IPS-18a (cell line): Measurements from ENCODE around the gene ALPK1.

Experiments used
- H3K27ac ChIP-seq: one replicate; pipeline ENCODE4 v1.5.1; 2013; ENCODE audit warnings: low read length
- H3K27me3 ChIP-seq: one replicate; pipeline ENCODE4 v1.6.1; 2013; ENCODE audit warnings: mild to moderate bottlenecking, low read length; ENCODE audit not compliant: control insufficient read depth, insufficient read depth
- H3K36me3 ChIP-seq: one replicate; pipeline ENCODE4 v1.6.1; 2013; ENCODE audit warnings: low read depth, low read length; ENCODE audit not compliant: control insufficient read depth
- H3K4me1 ChIP-seq: one replicate; pipeline ENCODE4 v1.6.1; 2013; ENCODE audit warnings: low read depth, low read length; ENCODE audit not compliant: control insufficient read depth
- H3K4me3 ChIP-seq: one replicate; pipeline ENCODE4 v1.5.1; 2013; ENCODE audit warnings: low read length
- H3K9ac ChIP-seq: one replicate; pipeline ENCODE4 v1.6.1; 2013; ENCODE audit warnings: mild to moderate bottlenecking, low read length, moderate library complexity
- H3K9me3 ChIP-seq: one replicate; pipeline ENCODE4 v1.6.1; 2013; ENCODE audit warnings: low read depth, low read length; ENCODE audit not compliant: control insufficient read depth

ALPK1 gene

GRCh38 chr4:112341033-112341432, 43.9 kb downstream of the ALPK1 start:
- Histone ChIP-seq H3K27me3 (peaks cover 55% of the 10 kb centered on the region), H3K27ac (no peak overlapping the region)

GRCh38 chr4:112343330-112344080, 46.3 kb downstream of the ALPK1 start:
- H3K9me3 ChIP-seq: no peaks in the 10 kb centered on the region
- H3K4me3 ChIP-seq: peak overlapping the region; percentile 40

More at GRCh38 chr4:112341033-112341432, 43.9 kb downstream of the ALPK1 start:
- peaks cover 42% of the 10 kb centered on the region for H3K4me1 ChIP-seq
- H3K9me3 ChIP-seq: no peaks in the 10 kb centered on the region
- H3K4me3 ChIP-seq: no peak overlapping the region
- H3K9ac ChIP-seq: no peak overlapping the region
- H3K36me3 ChIP-seq: no peaks in the 10 kb centered on the region

DNA sequence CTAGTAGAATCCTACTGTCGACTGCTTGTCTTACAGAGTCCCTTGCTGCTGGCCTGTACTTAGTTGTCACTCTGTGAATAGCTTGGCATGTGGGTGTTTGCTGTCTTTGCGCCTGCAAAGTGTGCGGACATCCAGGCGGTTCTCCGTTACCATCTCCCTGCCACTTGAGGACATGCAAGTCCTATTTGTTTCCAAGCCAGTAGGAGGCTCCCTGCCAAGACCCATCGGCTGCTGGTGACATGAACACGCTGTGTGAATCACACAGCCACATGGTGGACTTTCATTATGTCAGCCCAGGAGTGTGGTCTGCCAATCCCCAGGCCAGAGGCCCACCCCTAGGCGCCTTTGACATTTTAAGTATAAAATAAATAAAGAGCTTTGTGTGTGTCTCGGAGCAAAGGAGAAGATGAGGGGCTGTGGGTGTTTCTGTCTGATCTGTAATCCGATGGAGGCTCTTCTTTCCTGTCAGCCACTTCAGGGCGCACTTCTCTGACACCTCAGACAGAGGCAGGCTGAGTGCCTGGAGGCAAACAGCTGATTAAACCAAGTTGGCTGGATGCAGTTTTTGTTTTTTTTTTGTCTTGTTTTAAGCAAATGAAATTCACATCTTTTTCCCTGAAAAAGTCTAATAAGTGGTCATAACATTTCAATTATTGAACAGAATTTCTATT, 51.5 kb downstream of the ALPK1 start:
- Histone ChIP-seq H3K9ac (no peak overlapping the region), H3K9me3 (no peaks in the 10 kb centered on the region), H3K36me3 (no peaks in the 10 kb centered on the region), H3K27ac (no peak overlapping the region), H3K4me1 (peaks cover 14% of the 10 kb centered on the region), H3K27me3 (peaks cover 27% of the 10 kb centered on the region), H3K4me3 (no peak overlapping the region)

More at GRCh38 chr4:112343330-112344080, 46.3 kb downstream of the ALPK1 start:
- Histone ChIP-seq H3K36me3 (no peaks in the 10 kb centered on the region), H3K27ac (no peak overlapping the region), H3K4me1 (peaks cover 46% of the 10 kb centered on the region), H3K9ac (no peak overlapping the region), H3K27me3 (peaks cover 67% of the 10 kb centered on the region)

DNA sequence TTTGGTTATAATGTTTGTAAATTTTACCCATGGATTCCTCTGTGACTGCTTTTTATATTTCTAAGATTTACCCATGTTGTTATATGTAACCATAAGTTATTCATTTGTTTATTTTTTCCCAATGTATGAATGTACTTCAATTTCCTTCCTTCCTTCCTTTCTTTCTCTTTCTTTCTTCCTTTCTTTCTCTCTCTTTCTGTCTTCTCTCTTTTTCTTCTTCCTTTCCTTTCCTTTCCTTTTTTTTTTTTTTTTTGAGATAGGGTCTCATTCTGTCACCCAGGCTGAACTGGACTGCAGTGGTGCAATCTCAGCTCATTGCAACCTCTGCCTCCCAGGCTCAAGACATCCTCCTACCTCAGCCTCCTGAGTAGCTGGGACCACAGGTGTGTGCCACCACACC, 55.6 kb downstream of the ALPK1 start:
- no peaks in the 10 kb centered on the region for H3K9me3 ChIP-seq
- H3K9ac ChIP-seq: no peak overlapping the region
- no peaks in the 10 kb centered on the region for H3K36me3 ChIP-seq
- peaks cover 4% of the 10 kb centered on the region for H3K4me1 ChIP-seq
- peaks cover 6% of the 10 kb centered on the region for H3K27me3 ChIP-seq
- no peak overlapping the region for H3K27ac ChIP-seq
- no peak overlapping the region for H3K4me3 ChIP-seq

DNA sequence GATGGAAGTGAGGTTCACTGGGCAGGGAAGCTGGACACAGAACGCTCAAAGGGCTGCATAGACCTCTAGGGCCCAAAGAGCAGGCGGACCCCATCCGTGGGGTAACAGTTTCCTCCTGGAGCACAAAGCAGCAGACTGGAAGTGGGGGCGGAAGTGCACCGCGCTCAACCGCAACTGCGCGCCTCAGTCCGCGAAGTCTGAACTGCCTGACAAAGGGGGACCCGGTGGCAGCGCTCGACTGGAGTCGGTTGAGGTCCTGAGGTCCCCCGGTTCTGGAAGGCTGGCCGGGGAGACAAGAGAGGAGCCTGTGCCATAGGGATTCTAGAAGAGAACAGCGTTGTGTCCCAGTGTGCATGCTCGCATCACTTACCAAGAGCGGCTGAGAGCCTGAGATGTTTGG, 58.5 kb downstream of the ALPK1 start:
- Histone ChIP-seq H3K9me3 (no peaks in the 10 kb centered on the region), H3K9ac (no peak overlapping the region), H3K4me1 (peaks cover 2% of the 10 kb centered on the region), H3K36me3 (no peaks in the 10 kb centered on the region), H3K27me3 (no peaks in the 10 kb centered on the region), H3K4me3 (no peak overlapping the region), H3K27ac (no peak overlapping the region)

DNA sequence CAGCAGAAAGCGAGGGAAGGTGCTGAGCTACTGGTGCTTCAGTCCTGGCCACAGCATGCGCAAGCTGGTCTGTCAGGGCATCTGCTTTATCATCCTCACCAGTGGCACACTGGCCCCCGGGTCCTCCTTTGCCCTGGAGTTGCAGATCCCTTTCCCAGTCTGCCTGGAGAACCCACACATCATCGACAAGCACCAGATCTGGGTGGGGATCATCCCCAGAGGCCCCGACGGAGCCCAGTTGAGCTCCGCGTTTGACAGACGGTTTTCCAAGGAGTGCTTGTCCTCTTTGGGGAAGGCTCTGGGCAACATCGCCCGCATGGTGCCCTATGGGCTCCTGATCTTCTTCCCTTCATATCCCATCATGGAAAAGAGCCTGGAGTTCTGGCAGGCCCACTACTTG, 60.3 kb downstream of the ALPK1 start:
- H3K4me3 ChIP-seq: no peak overlapping the region
- H3K36me3 ChIP-seq: no peaks in the 10 kb centered on the region
- no peaks in the 10 kb centered on the region for H3K27me3 ChIP-seq
- no peak overlapping the region for H3K27ac ChIP-seq
- no peaks in the 10 kb centered on the region for H3K9me3 ChIP-seq
- no peak overlapping the region for H3K9ac ChIP-seq
- peaks cover 14% of the 10 kb centered on the region for H3K4me1 ChIP-seq

DNA sequence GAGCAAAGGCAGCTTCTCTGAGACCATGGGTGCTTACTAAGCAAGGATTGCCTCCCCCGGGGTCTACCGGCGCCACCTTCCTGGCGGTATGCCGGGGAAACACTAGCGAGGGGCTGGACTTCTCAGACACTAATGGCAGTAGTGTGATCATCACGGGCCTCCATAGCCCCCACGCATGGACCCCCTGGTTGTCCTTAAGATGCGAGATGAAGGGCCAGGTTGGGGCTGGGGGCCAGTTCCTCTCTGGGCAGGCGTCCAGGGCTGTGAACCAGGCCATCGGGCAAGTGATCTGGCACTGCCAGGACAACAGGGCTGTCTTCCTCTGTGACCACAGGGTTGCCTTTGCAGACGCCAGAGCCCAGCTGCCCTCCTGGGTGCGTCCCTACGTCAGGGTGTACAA, 60.7 kb downstream of the ALPK1 start:
- Histone ChIP-seq H3K27me3 (no peaks in the 10 kb centered on the region), H3K36me3 (no peaks in the 10 kb centered on the region), H3K9me3 (no peaks in the 10 kb centered on the region), H3K4me1 (peaks cover 14% of the 10 kb centered on the region), H3K27ac (no peak overlapping the region), H3K9ac (no peak overlapping the region), H3K4me3 (no peak overlapping the region)

- Histone ChIP-seq H3K4me1 (peaks cover 14% of the 10 kb centered on the region), H3K9ac (no peak overlapping the region), H3K27ac (no peak overlapping the region), H3K27me3 (no peaks in the 10 kb centered on the region), H3K9me3 (no peaks in the 10 kb centered on the region), H3K36me3 (no peaks in the 10 kb centered on the region), H3K4me3 (no peak overlapping the region)
These were observed 61.2 kb downstream of the ALPK1 start for GRCh38 chr4:112358415-112358814.

GRCh38 chr4:112358952-112359749, 62.0 kb downstream of the ALPK1 start:
- Histone ChIP-seq H3K9me3 (no peaks in the 10 kb centered on the region), H3K4me3 (no peak overlapping the region), H3K36me3 (no peaks in the 10 kb centered on the region), H3K27me3 (no peaks in the 10 kb centered on the region), H3K4me1 (peaks cover 14% of the 10 kb centered on the region), H3K9ac (no peak overlapping the region), H3K27ac (no peak overlapping the region)

DNA sequence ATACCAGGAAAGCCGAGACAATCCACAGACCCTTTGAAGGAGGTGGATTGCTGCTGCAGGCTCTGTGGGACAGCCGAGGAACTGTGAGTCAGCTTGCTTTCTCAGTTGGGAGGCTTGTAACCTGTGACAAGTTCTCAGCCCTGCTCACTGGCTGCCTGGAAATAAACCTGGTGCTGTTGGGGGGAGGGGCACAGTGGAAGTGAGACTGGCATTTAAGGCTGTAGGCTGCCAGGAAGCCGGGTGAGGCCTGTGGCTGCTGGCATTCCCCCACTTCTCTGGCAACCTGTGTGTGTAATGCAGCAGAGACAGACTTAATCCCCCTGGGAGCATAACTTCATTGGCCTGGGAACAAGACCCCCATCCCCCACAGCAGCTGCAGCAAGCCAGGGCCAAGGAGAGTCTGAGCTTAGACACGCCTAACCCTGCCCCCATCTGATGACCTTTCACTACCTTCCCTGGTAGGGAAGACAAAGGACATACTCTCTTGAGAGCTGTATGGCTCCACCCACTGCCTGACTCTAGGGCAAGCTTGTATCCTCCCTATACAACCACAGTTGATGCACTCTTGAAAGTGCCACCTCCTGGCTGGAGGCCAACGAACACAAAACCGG, 64.1 kb downstream of the ALPK1 start:
- Histone ChIP-seq H3K9me3 (no peaks in the 10 kb centered on the region), H3K27me3 (no peaks in the 10 kb centered on the region), H3K9ac (peak overlapping the region; percentile 38), H3K36me3 (no peaks in the 10 kb centered on the region), H3K4me1 (peaks cover 14% of the 10 kb centered on the region), H3K27ac (peak overlapping the region; percentile 75), H3K4me3 (peak overlapping the region; percentile 18)

DNA sequence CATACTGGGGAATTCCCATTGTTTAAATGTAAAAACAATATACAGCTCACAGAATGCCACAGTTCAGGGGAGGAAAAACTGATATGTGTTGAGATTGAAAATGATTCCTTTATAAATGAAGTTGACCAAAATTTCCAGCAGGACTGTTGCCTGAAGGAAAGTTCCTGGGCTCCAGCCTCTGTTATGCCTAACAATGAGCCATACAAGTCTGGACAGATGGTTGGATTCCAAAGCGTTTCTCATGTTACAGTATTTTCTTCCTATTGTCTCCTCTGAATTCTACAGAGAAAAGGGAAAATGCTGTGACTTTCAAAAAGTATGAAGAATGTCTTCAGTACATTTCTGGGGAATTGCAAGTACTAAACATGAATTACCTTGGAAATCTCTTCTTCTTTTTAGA, 73.3 kb downstream of the ALPK1 start:
- Histone ChIP-seq H3K9ac (no peak overlapping the region), H3K4me3 (no peak overlapping the region), H3K4me1 (no peaks in the 10 kb centered on the region), H3K27me3 (no peaks in the 10 kb centered on the region), H3K9me3 (no peaks in the 10 kb centered on the region), H3K27ac (no peak overlapping the region), H3K36me3 (no peaks in the 10 kb centered on the region)
